Fibroblast of skin of right quadriceps (primary cell): ENCODE data around the gene SLC10A7.
A peak's percentile ranks its signal among the peaks of the same experiment; 100 is the strongest.

Source experiments
- DNase-seq: peaks from one replicate; pipeline ENCODE4 v3.0.0-alpha.2; 2013

The SLC10A7 gene

GRCh38 chr4:146343776-146344175 lies 178.0 kb downstream of the SLC10A7 start:
- no peak for DNase-seq

- no peak for DNase-seq
Observed at GRCh38 chr4:146343199-146343598, 178.5 kb downstream of the SLC10A7 start.

- DNase-seq = peak; percentile 32
Observed at GRCh38 chr4:146342600-146343192, 179.0 kb downstream of the SLC10A7 start.

GRCh38 chr4:146340798-146341197 lies 180.9 kb downstream of the SLC10A7 start:
- peak; percentile 39 for DNase-seq

DNA sequence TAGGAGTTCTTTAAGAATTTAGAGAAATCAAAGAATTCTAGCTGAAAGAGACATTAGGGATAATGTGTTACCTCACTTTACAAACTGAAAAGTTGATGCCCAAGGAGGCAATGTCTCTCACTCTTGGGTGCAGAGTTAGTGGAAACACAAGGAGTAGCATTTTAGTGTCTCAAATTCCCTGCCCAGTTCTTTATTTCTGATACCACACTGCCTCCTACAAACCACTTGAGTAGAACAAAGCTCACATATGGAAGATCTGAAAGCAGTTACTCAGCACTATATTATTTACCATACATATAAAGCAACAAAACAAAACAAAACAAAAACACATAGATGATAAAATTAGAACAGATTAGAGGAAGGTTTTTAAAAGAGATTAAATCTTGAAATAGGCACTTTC lies 183.2 kb downstream of the SLC10A7 start:
- DNase-seq = no peak

- DNase-seq = no peak
Observed at GRCh38 chr4:146336410-146336807, 185.3 kb downstream of the SLC10A7 start.

DNA sequence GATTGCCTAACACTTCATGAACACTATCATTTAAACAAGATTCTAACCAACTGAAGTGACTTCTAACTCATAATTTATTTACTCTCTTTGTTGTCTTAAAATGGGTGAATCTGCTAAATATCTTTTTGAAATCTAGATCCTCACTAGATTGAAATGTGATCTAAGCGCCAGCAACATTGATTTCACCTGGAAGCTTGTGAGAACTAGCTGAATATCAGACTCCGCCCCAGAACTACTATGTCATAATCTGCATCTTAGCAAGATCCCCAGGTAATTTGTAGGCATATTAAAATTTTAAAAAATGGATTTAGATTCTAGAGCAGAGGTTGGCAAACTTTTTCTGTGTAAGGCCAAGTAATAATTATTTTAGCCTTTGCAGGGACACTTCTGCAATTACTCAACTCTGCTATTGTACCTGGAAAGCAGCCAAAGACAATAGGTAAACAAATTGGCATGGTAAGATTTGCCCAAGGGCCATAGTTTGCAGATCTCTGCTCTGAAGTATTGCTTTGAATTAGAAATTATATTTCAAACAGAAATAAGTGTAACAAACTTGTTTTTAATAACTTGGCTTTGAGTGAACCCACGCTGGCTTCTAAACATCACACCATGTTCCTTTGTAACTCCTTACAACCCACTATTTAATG lies 185.9 kb downstream of the SLC10A7 start:
- DNase-seq = no peak

DNA sequence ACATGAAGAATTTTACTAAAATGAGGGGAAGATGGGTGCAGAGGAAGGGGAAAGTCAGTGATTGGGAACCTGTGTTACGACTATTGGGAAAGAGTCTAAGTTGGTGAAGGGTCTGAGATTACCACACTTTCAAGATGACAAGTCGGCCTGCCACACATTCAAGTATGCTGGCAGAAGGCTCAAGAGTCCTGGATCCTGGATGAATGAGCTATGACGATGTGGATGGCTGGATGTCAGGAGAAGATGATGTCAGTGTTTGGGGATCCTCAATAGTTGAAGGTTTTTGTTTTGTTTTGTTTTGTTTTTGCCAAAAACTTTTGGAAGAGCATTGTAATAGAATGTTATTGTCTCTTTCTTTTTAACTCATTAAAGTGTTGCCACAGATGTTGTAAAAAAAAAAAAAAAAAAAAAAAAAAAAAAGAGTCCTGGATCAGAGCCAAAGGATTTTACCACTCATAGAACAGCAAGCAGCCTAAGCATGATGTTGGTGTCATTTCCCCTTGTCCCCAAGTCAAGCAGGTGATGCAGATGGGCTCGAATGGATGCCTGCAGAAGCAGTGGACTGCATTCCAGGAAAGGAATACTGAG lies 186.8 kb downstream of the SLC10A7 start:
- DNase-seq = no peak

DNA sequence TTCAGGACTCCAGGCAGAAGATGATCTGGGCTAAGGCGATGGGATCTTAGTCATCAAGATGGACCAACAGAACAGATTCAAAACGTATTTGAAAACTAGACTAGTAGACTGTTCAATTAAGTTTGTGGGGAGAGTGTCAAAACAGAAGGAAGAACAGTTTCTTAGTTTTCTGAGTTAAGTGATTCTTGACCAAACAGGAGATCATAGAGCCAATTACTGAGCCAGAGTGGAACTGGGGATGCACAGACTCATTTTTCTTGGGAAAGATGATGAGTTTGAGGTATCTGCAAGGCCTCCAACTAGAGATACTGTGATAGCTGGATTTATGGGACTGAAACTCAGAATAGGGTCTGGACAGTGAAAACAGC lies 187.9 kb downstream of the SLC10A7 start:
- no peak for DNase-seq

- peak; percentile 78 for DNase-seq
Observed at GRCh38 chr4:146333187-146333894, 188.4 kb downstream of the SLC10A7 start.

- peak; percentile 41 for DNase-seq
Observed at GRCh38 chr4:146330392-146330791, 191.3 kb downstream of the SLC10A7 start.

DNA sequence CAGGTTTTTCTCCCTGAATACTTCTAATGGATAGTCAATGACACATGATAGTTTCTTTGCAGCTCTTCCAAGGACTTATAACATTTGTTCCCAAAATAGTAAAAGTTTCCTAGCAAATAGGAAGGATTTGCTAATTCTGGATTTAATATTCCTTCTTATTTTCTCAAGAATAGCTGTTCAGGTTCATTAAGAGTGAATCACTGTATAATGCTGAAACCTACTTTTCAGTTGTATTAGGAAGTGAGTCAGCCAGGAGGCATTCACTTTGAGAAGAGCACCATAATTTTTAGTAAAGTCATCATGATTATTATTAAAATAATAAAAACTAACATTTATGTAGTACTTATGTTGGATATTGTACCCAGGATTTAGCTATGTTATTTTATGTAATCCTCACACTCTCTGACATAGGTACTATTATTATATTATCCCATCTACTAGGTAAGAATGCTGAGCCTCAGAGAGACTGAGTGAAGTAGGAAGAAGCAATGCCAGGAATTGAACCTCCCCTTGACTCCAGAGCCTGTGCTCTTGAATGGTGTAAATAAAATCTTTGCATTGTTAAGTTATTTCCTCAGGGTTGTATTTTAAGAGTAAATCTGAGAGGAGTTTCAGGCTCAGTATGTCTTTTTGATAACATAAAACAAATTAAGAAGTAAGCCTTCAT lies 192.6 kb downstream of the SLC10A7 start:
- peak; percentile 84 for DNase-seq

DNA sequence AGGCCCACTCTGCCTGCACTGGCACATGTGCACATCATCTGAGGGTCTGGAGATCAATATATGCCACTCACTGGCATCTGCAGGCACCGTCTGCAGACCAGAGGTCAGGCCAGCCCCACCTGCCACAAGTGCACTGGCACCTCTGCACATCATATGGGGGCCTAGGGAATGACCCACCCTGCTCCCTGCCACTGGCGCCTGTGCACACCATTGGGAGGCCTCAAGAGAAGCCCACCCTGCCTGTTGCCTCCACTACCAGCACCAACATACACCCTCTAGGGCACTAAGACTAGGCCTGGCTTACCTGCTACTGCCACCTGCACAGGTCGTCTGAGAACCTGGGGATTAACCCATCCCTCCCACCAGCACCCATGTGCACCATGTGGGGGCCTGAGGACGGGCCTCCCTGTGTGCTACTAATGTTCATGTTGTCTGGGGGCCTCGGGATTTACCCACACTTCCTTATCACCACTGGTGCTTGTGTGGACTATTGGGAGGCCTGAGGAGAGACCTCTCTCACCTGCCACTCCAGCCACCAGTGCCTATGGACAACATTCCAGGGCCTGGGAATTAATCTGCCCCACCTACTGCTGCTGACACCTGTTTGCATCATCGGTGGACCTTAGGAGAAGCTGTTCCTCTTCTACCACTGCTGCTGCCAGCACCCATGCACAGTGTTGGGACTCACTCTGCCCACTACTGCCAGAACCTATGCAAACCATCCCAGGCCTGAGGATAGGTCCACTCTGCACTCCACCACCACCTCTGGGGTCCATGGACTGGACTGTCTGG lies 193.7 kb downstream of the SLC10A7 start:
- DNase-seq = no peak

DNA sequence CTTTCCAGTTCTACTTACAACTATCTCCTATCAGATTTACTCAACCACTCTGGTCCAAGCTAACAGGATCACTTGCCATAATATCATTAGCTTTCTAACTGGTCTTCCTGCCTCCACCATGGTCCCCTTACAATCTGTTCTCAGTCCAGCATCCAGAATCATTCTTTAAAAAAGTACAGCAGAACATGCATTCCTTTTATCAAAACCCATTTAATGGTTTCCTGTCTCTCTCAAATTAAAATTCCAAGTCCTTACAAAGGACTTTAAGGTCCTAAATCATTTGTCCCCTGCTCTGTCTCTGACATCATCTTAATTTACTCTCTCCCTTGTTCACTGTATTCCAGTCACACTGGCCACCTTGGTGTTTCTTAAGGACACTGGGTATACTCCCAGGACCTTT lies 202.8 kb downstream of the SLC10A7 start:
- no peak for DNase-seq

DNA sequence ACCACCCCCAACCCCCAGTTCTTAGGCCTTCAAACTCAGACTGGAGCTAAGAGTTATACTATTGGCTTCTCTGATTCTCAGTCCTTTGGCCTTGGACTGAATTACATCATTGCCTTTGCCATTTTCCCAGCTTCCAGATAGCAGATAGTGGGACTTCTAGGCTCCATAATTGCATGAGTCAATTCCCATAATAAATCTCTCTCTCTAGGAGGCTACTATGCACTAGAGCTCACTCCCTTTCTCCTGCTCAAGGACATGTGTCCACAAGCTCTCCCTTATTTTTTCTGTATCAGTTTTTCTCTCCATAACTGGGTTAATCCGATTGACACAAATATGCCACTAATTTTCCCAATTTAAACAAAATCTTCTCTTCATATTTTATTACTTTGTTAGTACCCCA lies 204.0 kb downstream of the SLC10A7 start:
- DNase-seq = no peak

GRCh38 chr4:146315184-146315583 lies 206.6 kb downstream of the SLC10A7 start:
- no peak for DNase-seq

DNA sequence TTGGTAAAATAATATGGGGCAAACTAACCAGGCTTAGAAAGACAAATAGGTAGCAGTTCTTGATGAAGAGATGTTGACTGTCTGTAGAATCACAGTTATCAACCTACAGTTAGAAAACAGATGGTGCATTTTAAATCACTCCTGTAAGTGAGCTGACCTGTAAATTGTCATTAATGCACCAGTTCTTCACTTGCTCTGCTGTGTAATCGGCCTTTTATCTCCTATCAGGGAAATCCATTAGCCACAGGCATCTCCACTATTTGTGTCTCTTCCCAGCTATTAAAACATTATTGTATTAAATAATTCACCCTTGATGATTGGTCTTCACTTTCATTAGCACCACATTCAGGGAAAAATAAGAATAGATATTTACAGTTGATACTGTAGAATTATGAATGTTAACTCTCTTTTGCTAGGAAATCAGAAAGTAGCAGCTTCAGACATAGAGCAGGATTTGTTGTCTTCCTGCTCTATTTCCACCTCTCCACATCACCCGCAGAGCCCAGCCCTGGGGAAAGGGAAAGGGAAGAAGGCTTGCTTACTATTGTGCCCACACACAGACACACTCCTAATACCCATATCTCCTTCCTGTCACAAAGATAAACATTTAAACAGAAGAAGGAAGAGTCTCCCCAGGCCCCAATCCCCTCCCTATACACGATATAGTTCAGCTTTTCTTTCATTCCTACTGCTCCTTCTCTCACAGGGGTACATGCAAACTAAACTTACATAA lies 210.3 kb downstream of the SLC10A7 start:
- DNase-seq = no peak

GRCh38 chr4:146310319-146311021 lies 211.3 kb downstream of the SLC10A7 start:
- no peak for DNase-seq

DNA sequence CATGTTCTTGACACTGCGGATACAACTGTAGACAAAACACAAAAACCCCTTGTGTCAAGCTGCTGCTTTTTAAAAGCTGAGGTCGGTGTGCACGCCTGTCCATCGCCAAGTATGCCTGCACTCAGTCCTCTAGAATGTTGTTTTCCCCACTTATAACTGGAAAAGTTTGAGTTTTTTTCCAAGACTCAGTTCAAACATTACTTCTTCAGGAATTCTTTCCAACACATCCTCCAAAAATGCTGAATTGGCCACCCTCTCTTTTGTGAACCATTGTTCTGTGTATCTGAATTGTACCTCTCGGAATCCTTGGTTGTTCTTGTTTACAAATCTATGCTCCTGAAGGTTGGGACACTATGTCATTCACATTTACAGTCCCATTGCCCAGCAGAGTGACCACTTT lies 212.8 kb downstream of the SLC10A7 start:
- no peak for DNase-seq

GRCh38 chr4:146302822-146303221 lies 218.9 kb downstream of the SLC10A7 start:
- no peak for DNase-seq

GRCh38 chr4:146299607-146300006 lies 222.1 kb downstream of the SLC10A7 start:
- DNase-seq = no peak
